CD14-positive monocyte (primary cell): ENCODE results near the gene GMDS. TPM values are rescaled to one million over a fixed set of nuclear protein-coding genes. Genes with fewer than 3 reads are reported as not detected.
A peak's percentile ranks its signal among the peaks of the same experiment; 100 is the strongest.

Experiments used
- DNase-seq, 3 donors: peaks; one replicate each; pipeline ENCODE4 v3.0.0-alpha.2; 2011 to 2022
- H2AFZ ChIP-seq: 2 replicates; pipeline ENCODE4 v1.6.0; 2012; ENCODE audit warnings: mild to moderate bottlenecking, low read depth, low read length, inconsistent platforms; ENCODE audit not compliant: insufficient read depth, poor library complexity, severe bottlenecking
- H3K27ac ChIP-seq, 2 donors: 1 replicate in 1 of 2; 2 replicates in 1 of 2; pipeline ENCODE4 v1.5.1; 2012 to 2013; ENCODE audit warnings: low read length in 2 of 2, control low read depth in 1 of 2, inconsistent platforms in 1 of 2, low read depth in 1 of 2, mild to moderate bottlenecking in 1 of 2
- H3K27me3 ChIP-seq, 2 donors: one replicate each; pipeline versions ENCODE4 v1.6.0 to v1.6.1; 2011 to 2013; ENCODE audit warnings: low read length in 2 of 2; ENCODE audit not compliant: control insufficient read depth in 2 of 2, insufficient read depth in 2 of 2
- H3K36me3 ChIP-seq, 2 donors: replicated peaks in 1 of 2; 1 replicate in 1 of 2; 2 replicates in 1 of 2; pipeline versions ENCODE4 v1.5.1 to v1.6.1; 2012 to 2013; ENCODE audit warnings: low read length in 2 of 2, control low read depth in 1 of 2, inconsistent platforms in 1 of 2, mild to moderate bottlenecking in 1 of 2; ENCODE audit not compliant: insufficient read depth in 2 of 2, control insufficient read depth in 1 of 2
- H3K4me1 ChIP-seq, 2 donors: 1 replicate in 1 of 2; 2 replicates in 1 of 2; pipeline versions ENCODE4 v1.5.1 to v1.6.1; 2012 to 2013; ENCODE audit warnings: low read length in 2 of 2, control low read depth in 1 of 2, inconsistent platforms in 1 of 2, mild to moderate bottlenecking in 1 of 2, moderate library complexity in 1 of 2; ENCODE audit not compliant: insufficient read depth in 2 of 2, control insufficient read depth in 1 of 2
- H3K4me2 ChIP-seq: replicated peaks from 2 replicates; pipeline ENCODE3; 2012; ENCODE audit warnings: low read length, moderate library complexity, mild to moderate bottlenecking; ENCODE audit not compliant: poor library complexity, severe bottlenecking; ENCODE audit errors: extremely low read depth
- H3K4me3 ChIP-seq, 3 experiments: fragments of 200-600 bp in 1 of 3; sonication (generic) in 1 of 3; replicated peaks in 1 of 3; 1 replicate in 2 of 3; 2 replicates in 1 of 3; pipeline ENCODE4 v1.5.1; 2011 to 2013; ENCODE audit warnings: low read length in 3 of 3, mild to moderate bottlenecking in 3 of 3, control low read depth in 2 of 3, low read depth in 2 of 3, inconsistent platforms in 1 of 3, moderate library complexity in 1 of 3
- H3K79me2 ChIP-seq: 2 replicates; pipeline ENCODE4 v1.6.0; 2012; ENCODE audit warnings: mild to moderate bottlenecking, control low read depth, inconsistent platforms, low read length, moderate library complexity; ENCODE audit not compliant: insufficient read depth
- H3K9ac ChIP-seq: 2 replicates; pipeline ENCODE4 v1.6.0; 2017; ENCODE audit warnings: low read length, mild to moderate bottlenecking; ENCODE audit not compliant: insufficient read depth, poor library complexity, severe bottlenecking
- H3K9me3 ChIP-seq, 2 donors: replicated peaks in 1 of 2; 1 replicate in 1 of 2; 2 replicates in 1 of 2; pipeline versions ENCODE4 v1.5.1 to v1.6.1; 2012 to 2013; ENCODE audit warnings: low read length in 2 of 2, control low read depth in 1 of 2; ENCODE audit not compliant: control insufficient read depth in 1 of 2, insufficient read depth in 1 of 2
- H4K20me1 ChIP-seq: 2 replicates; pipeline ENCODE4 v1.6.0; 2012; ENCODE audit warnings: mild to moderate bottlenecking, low read length, control low read depth, moderate library complexity; ENCODE audit not compliant: insufficient read depth
- H3K27ac Mint-ChIP-seq, 7 donors: one replicate each; pipeline ENCODE4 v1.8.0; 2020; ENCODE audit warnings: mild to moderate bottlenecking in 7 of 7, mixed read lengths in 7 of 7, moderate library complexity in 6 of 7, inconsistent platforms in 2 of 7
- H3K27me3 Mint-ChIP-seq, 3 donors: one replicate each; pipeline ENCODE4 v1.8.0; 2021 to 2022; ENCODE audit warnings: low read depth in 3 of 3, mild to moderate bottlenecking in 3 of 3, mixed read lengths in 3 of 3, moderate library complexity in 3 of 3, inconsistent platforms in 1 of 3
- H3K36me3 Mint-ChIP-seq, 2 donors: one replicate each; pipeline ENCODE4 v1.8.0; 2020; ENCODE audit warnings: mixed read lengths in 2 of 2, inconsistent platforms in 1 of 2, mild to moderate bottlenecking in 1 of 2
- H3K4me1 Mint-ChIP-seq: one replicate; pipeline ENCODE4 v1.8.0; 2020; ENCODE audit warnings: mild to moderate bottlenecking, mixed read lengths
- H3K4me3 Mint-ChIP-seq, 2 donors: one replicate each; pipeline ENCODE4 v1.8.0; 2020; ENCODE audit warnings: mild to moderate bottlenecking in 2 of 2, mixed read lengths in 2 of 2, moderate library complexity in 1 of 2
- H3K9me3 Mint-ChIP-seq, 7 donors: one replicate each; pipeline ENCODE4 v1.8.0; 2020 to 2022; ENCODE audit warnings: mixed read lengths in 7 of 7, mild to moderate bottlenecking in 6 of 7, moderate library complexity in 6 of 7, inconsistent platforms in 2 of 7
- CTCF ChIP-seq: fragments of 200-600 bp; IDR thresholded peaks from one replicate; pipeline ENCODE4 v1.8.0; 2022; ENCODE audit warnings: antibody characterized with exemption, mild to moderate bottlenecking
- WGBS: methylation state at CpG from one replicate; pipeline ENCODE4 v1.1.5; 2013; ENCODE audit warnings: missing lambda C conversion rate; ENCODE audit not compliant: insufficient coverage; 5-methylcytosine and 5-hydroxymethylcytosine counted together
- intact Hi-C, 2 donors: fragments of 100-400 bp; cut with micrococcal nuclease; formaldehyde crosslinking; loops; one replicate each; pipeline versions ENCODE4 v1.15.0 to v1.15.1; 2023
- polyA plus RNA-seq, 3 donors: library from polyadenylated mRNA; depleted of rRNA in 1 of 3; unstranded in 2 of 3; stranded (reverse) in 1 of 3; fragments of 300-500 nt in 2 of 3; fragments of >200 nt in 1 of 3; fragmentation: Illumina TruSeq in 2 of 3; gene quantifications; 1 replicate in 2 of 3; 2 replicates in 1 of 3; pipeline ENCODE4 v1.2.3, GENCODE V29; 2012 to 2021

GMDS gene
- polyA plus RNA-seq, 3 donors = 10.5 to 19.9 (median 17.6) TPM

GRCh38 chr6:1665214-1665613, 580.2 kb downstream of the GMDS start:
- DNase-seq = peak; percentile 54 to 59 (median 57)
- H3K4me1 Mint-ChIP-seq = peaks cover 12% of the 10 kb centered on the region
- peaks cover 0 to 4% (median 0%) of the 10 kb centered on the region in 7 donors for H3K9me3 Mint-ChIP-seq
- H3K27me3 Mint-ChIP-seq = peaks cover 15 to 40% (median 23%) of the 10 kb centered on the region in 3 donors
- no peaks in the 10 kb centered on the region for H3K9me3 ChIP-seq
- H3K4me3 ChIP-seq = peak overlapping the region in 1 of 3 experiments; percentile 32
- peak overlapping the region; percentile 44 to 67 for H3K27ac ChIP-seq
- peak overlapping the region; percentile 47 for H3K4me2 ChIP-seq
- peak overlapping the region in 6 of 7 donors; percentile 36 to 81 (median 76) for H3K27ac Mint-ChIP-seq
- peak overlapping the region; percentile 24 for H3K9ac ChIP-seq
- H2AFZ ChIP-seq = peak overlapping the region; percentile 64
- no peak for TF ChIP-seq CTCF
- WGBS = no CpG with 5 or more reads among the region's 2 CpGs
- intact Hi-C loops = no loop called here
- no peaks in the 10 kb centered on the region for H3K36me3 ChIP-seq
- H3K4me3 Mint-ChIP-seq = peak overlapping the region in 1 of 2 donors; percentile 64
- H3K79me2 ChIP-seq = no peaks in the 10 kb centered on the region
- H3K4me1 ChIP-seq = peaks cover 13 to 16% of the 10 kb centered on the region in 2 donors
- no peaks in the 10 kb centered on the region for H4K20me1 ChIP-seq
- peaks cover 3 to 23% of the 10 kb centered on the region in 2 donors for H3K36me3 Mint-ChIP-seq
- peaks cover 0 to 24% of the 10 kb centered on the region in 2 donors for H3K27me3 ChIP-seq

DNA sequence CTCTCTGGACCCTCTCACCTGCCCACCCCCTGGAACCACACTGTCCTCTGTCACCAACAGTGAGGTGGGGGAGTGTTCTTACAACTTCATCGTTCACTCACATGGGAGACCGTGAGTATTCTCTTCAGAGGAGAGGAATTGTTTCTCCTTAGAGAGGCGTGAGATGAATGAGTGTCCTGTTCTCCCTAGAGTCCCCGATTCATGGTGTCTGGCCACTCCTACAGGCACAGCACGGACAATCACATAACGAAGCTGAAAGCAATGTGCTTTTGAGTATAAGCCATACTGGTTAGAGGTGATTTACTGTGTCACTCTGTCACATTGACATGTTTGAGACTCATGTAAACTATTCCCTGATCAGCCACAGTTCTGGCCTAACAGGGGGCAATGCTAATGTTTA, 581.1 kb downstream of the GMDS start:
- no peak for DNase-seq
- Mint-ChIP-seq H3K4me1 (peaks cover 19% of the 10 kb centered on the region), H3K27me3 (peaks cover 16 to 35% (median 20%) of the 10 kb centered on the region in 3 donors), H3K9me3 (peaks cover 0 to 4% (median 0%) of the 10 kb centered on the region in 7 donors), H3K27ac (peak overlapping the region in 1 of 7 donors; percentile 31), H3K36me3 (peaks cover 3 to 24% of the 10 kb centered on the region in 2 donors), H3K4me3 (peak overlapping the region in 1 of 2 donors; percentile 16)
- no peak overlapping the region for H2AFZ ChIP-seq
- intact Hi-C loops = no loop called here
- H3K79me2 ChIP-seq = no peaks in the 10 kb centered on the region
- no peak overlapping the region for H3K27ac ChIP-seq
- H3K4me2 ChIP-seq = no peak overlapping the region
- no peak overlapping the region for H3K4me3 ChIP-seq
- no peaks in the 10 kb centered on the region for H3K9me3 ChIP-seq
- no peaks in the 10 kb centered on the region for H3K36me3 ChIP-seq
- H3K27me3 ChIP-seq = peaks cover 0 to 24% of the 10 kb centered on the region in 2 donors
- peaks cover 16 to 23% of the 10 kb centered on the region in 2 donors for H3K4me1 ChIP-seq
- no peak for TF ChIP-seq CTCF
- H3K9ac ChIP-seq = no peak overlapping the region
- WGBS = 75% methylated on average over 4 of the region's 6 CpGs
- H4K20me1 ChIP-seq = no peaks in the 10 kb centered on the region
